HG03460 (cell line): ENCODE results near the gene EVX2.

Experiments used
- ATAC-seq: cut with Tn5 transposase; IDR thresholded peaks from one replicate; pipeline ENCODE4 v1.9.1; 2021; ENCODE audit not compliant: unreplicated experiment

The EVX2 gene

DNA sequence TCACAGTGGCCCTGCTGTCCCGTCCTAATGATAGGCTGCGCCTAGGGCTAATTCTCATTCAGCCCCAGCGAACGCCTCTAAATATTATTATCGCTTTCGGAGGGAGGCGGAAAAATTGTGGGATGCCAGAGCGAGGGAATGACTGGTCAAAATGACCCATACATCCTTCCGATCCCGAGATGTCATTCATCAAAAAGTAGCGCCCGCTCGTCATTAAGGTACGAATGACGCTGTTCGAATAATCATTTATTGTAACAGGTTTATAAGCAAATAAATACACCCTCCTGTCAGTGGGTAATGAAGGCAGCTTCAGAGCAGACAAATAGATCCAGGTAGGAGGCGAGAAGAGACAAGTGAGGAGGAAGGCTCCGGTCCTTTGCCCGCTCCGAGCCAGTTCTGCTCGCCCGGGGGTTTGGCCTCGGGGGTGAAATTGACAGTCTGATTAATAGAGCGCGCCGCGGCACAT, at the start of gene EVX2:
EVX2 (minus strand) TSS at position 167 of the 466 bp plus-strand sequence. CDS start 186 bp downstream, outside the sequence.
- ATAC-seq, result no peak

DNA sequence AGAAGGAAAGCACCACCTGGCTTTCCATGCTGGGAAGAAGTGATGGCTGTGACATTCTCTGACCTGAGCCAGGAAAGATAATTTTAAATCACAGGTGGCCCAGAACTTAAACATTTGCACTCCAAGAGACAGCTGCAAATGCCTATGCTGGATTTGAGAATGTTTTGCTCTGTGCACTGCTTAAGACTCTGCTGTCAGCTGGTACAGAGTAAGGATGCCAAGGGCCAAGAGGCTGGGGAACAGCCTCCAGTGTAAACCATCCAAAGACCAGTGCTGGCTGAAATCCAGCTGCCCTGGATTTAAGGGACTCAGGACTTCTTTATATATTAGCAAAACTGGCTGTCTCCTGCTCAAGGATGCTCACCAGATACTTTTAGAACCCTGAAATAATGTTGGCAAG, 49.6 kb upstream of the EVX2 start:
- ATAC-seq, result no peak

DNA sequence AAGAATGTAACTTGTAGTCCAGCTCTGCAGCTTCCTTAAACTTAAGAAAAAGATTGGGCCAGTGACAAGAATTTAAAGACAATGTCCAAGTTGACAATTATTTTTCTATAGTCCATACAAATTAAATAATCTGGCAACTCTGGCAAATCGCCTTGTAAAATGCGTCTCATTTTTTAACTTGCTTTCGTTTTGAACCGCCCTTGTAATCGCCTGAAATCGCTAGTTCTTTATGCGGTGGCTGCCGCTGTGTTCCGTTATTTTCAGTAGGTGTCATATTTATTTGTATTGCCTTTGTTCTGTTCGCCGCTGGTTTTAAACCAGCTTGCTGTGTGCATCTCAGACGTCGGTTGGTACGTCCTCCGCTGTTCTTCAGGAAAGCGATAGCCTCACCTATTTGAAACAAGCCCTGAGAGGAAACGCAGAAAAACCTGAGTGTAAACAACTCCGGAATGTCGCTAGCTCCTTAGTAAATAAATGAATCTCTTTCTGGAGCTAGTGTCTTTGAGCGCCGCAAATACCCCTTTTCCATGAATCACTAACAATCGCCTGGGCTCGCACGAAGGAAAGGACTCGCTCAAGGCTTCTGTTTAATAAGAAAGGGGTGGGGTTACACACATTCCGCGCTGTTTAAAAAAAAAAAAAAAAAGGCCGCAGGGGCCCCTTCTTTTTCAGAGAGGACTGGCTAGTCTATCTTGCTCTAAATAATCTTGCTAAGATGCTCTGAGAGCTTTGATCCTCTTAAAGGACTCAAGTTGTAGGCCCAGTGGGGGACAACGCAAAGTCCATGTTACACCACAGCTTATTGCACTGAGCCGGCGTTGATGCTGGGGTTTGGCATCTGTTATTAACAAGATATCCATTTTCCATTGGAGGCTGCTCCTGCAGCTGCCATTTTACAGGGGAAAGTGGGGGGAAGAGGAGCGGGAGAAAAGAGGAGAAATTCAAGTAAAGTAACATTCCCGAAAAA, 48.7 kb upstream of the EVX2 start:
- ATAC-seq, result no peak

DNA sequence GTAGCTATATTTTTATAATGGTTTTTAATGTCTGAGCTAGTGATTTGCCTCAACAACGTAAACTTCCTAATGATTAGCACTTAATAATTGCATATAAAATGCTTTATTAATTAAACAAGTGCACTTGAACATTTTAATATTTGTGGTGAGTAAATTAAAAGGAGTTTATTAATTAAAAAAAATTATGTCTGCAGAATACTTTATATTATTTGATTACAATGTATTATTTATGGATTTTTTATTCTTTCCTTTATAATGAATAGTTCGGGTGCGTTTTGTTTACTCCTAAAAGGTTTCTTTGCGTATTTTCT, 48.0 kb upstream of the EVX2 start:
- ATAC-seq, result no peak

DNA sequence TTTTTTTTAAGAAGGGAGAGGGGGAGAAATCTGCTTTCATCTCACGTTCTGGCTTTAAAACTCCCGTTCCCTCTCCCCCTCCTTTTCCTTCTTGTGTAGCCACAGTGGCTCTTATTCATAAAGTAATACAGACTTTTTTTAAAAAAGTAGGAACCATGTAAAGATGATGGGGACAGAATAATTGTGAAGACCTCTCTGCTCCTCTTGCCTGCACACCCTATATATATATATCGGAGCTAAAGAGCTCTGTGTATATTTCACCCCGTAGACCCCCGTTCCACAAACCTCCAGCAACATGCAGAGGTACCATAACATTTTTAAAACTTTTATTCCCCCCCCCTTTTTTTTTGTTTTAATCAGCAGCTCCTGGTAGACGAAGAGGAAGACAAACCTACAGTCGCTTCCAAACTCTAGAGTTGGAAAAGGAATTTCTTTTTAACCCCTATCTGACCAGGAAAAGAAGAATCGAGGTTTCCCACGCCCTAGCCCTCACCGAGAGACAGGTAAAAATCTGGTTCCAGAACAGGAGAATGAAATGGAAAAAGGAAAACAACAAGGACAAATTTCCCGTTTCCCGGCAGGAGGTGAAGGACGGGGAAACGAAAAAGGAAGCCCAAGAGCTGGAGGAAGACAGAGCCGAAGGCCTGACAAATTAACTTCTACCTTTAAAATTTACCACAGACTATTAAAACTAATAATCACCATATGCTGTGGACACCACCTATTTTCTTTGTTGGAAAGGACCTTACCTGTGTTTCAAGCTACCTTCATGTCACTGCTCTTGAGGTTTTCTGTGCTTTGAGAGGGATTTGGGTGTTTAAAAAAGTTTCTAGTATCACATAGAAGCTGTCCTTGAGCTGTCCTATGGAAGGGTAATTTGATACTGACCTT, 47.4 kb upstream of the EVX2 start:
- ATAC-seq, result no peak

DNA sequence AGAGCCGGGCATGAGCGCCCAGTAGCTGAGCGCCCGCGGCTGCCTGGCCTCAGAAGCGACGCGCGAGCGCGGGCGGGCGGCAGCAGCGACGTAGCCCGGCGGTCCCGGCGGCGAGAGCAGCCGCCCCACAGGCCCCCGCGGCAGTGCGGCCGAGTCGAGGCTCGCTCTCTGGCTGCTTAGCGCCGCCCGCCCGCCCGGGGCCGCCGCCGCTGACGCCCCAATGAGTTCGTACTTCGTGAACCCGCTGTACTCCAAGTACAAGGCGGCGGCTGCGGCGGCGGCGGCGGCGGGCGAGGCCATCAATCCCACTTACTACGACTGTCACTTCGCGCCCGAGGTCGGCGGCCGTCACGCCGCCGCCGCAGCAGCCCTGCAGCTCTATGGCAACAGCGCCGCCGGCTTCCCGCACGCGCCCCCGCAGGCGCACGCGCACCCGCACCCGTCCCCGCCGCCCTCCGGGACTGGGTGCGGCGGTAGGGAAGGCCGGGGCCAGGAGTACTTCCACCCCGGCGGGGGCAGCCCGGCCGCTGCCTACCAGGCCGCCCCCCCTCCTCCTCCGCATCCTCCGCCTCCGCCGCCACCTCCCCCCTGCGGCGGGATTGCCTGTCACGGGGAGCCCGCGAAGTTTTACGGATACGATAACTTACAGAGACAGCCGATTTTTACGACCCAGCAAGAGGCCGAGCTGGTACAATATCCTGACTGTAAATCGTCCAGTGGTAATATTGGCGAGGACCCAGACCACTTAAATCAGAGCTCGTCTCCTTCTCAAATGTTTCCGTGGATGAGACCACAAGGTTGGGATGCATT, 46.6 kb upstream of the EVX2 start:
- ATAC-seq, result no peak

DNA sequence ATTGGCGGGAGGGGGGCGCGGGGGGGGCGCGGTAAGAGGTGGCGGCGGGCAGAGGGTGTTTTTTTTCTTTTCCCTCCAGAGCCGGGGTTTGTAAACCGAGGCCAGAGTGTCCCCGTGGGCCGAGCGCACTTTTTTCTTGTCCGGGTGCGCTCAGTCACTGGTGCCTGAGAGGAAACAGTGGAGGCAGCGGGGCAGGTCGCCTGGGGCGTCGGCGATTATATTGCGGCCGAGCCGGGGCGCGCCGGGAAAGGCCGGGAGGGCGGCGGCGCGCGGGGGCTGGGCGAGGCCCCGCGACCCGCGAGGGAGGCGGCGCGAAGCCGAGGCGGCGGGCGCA, 46.0 kb upstream of the EVX2 start:
- ATAC-seq, result no peak

DNA sequence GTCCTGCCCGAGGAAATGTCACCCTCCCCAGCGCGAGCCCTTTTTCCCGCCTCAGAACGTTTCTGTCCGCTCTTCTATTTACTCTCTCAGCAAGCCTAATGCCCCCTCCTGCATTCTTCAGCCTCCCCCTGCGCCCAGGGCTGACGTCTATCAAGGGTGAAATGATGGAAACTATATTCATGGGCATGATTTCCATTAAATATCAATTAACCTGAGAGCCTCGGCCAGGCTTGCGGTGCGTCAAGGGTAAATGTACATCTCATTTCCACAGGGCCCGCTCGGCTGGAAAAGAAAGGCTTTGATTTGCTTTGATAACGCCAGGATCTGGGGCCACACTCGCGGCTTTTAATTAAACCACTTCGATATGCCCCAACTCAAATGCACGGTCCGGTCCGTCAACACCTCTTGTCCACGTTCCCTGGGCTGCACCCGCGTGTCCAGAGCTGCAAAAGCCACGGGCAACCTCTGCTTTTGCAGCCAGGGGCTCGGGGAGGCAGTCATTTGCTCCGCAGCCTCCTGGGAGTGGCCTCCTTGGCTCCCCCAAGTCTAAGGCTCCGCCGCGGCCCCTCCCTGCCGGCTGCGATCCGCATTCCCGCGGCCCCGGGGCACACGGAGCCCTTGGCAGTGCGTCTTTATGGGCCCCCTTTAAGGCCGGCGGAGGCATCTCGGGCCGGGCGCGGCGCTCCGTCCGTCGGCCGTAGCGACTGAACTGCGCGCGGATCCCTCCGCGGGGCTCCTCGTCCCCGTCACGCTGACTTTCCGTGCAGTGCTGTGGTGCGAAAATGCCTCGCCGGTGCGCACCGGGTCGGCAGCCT, 45.4 kb upstream of the EVX2 start, which contains the start of gene HOXD8:
HOXD8 (plus strand) TSS at position 724 of the 815 bp plus-strand sequence. CDS start 662 bp downstream, outside the sequence.
- ATAC-seq, result no peak

DNA sequence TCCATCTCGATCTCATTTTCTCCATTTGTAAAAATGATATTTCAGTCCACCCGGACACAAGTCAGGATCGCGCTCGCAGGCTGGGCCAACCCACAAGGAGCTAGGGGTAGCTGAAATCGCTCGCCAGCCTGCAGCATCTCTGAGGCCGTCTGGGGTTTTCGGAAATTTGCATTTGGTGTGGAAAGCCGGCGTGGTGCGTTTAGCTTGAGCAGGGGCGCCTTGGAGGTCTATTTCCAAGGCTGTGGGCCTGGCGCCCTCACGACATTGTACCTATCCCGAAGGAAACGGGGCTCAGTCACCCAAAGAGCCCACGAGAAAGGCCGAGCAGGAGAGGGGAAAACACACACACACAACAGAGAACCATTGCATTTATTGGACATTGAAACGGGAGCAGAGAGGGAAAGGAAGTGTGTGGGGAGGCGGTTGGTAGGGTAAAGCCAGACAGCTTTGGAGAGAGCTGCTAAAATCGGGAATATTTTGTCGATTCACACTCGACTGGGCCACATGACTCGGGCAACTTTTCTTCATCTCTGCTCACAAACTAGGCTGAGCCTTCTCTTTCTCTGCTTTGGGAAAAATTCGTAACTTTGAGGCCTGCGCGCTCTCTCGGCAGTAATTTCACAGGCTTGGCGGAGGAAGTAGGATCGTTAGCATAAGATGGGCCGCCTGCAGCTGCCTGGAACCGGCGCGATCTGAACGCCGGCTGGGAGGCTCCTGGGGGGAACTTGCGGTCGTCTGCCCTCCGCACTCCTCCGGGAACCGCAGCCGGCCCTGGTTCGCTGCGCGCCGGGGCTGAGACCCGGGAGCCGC, 44.6 kb upstream of the EVX2 start:
- ATAC-seq, result no peak

DNA sequence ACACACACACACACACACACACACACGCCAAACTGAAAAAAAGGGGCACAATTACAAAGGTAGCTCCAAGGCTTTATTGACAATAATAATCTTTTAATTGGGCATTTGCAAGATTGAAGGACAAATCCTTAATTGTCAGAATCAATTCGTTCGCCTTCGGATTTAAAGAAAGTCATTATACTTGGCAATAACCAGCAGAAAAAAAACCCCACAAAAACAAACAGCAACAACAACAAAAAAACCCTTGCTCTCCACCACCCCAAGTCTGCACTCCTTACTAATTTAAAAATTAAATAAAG, 44.0 kb upstream of the EVX2 start:
- no peak for ATAC-seq

DNA sequence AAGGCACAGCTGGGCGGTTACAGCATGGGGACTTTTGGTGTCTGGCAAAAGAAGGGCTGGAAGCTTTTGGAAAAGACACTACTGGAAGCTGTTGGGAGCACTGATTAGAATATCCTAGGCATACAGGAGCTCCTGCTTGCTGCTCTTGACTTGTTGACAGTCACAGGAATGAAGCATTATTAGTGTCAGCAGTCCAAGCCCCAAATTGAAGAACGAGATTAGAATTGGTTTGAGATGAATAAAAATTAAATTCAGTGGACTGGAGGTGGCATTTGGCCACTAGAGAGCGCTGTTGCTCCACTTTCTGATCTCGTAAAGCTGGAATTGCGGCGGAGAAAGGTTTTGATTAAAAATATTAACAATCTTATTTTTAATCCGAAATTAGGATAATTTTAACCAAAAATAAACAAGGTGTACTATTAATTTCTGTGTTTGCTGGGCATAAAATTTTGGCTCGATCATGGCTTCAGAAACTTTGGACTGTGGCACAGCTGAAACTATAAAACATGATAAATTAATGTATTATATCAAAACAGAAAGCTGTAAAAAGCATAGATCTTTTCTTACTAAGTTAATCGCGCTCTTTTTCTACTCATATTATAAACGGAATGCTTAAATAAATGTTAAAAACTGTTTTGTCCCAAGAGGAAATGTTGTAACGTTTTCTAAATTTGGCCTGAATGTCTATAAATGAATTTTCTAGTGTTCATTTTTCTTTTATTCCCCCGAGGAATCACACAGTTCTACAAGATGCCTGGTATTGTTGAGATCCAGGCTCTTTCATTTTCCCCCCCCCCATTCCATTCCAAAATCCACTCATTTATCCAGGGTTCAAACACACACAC, 43.4 kb upstream of the EVX2 start:
- no peak for ATAC-seq

DNA sequence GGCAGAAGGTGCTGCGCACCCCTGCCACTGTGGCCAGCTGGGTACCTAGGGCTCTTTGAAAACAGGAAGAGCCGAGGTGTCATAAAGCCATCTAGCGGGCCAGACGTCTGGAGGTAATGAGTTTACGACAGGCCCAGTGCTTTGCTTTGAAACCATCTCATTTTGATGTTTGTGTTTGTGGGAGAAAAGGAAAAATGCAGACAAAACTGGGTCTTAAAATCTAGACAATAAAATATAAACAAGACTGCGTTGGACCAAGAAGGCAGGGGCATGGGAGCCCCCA, 42.0 kb upstream of the EVX2 start:
- no peak for ATAC-seq

DNA sequence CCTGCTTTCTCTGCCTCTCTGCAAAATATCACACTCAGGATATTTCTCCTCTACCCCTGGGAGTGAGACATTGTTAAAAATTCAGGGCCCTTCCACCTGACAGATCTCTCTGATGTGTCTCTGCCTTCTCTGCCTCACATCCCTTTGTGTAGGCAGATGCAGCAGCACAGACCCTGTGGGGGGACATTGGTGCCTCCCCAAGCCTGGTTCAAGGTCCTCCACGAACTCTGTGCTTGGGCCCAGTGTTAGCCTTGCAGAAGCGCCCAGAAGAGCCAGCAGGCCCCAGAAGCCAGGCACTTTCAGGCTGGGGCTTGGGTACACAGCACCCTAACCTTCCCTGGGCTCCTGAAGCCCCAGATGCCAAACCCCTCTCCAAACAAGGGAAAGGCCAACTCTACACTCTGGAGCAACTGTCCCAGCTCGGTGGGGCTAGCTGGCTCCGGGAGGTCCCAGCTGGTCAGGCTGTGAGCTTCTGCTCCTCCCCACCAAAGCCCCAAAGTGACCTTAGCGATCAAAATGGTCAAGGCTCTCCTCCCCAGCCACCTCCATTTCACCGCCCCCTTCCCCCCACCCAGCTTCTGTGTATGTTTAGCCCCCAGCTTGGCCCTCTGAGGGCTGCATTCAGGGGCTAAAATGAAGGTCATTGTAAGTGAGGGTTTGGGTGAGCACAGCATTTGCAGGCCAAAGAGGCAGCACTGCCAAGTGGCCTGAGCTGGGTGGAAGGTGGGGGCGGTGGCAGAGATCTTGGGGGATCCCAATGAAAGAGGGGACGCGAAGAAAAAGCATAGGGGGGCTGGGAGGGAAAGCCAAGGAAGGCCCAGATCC, 41.4 kb upstream of the EVX2 start:
- ATAC-seq, result no peak

DNA sequence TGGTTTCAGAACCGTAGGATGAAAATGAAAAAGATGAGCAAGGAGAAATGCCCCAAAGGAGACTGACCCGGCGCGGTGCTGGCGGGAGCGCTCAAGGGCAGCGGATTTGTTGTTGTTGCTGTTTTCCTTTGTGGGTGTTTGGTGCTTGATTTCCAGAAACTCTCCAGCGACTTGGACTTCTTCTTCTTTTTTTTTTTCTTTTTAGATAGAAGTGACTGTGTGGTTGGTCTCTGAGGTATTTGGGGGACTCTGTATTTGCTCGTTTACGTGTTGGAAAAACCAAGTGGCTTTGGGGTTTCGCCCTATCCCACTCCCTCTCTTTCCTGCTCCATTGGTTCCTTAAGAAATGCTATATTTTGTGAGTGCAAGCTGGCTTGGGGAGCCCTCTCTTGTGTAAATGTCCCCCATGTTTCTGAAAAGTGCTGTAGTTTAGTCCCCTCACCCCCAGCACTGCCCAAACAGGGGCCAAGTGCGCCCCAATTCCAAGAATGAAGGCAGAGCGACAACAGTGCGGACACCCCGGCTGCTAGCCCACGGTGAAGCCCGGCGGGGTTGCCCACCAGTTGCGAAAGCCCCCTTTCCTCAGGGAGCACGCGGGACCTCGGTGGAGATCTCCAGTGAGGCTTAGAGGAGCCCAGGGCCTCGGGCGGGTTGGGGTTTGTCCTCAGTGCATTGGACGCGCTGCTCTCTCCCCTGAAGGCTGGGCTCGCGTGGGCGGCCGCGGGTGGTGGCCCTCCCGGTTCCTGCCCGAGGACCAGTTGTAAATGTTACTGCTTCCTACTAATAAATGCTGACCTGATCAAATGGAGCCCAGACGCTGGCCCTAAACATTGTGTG, 40.6 kb upstream of the EVX2 start:
- no peak for ATAC-seq

DNA sequence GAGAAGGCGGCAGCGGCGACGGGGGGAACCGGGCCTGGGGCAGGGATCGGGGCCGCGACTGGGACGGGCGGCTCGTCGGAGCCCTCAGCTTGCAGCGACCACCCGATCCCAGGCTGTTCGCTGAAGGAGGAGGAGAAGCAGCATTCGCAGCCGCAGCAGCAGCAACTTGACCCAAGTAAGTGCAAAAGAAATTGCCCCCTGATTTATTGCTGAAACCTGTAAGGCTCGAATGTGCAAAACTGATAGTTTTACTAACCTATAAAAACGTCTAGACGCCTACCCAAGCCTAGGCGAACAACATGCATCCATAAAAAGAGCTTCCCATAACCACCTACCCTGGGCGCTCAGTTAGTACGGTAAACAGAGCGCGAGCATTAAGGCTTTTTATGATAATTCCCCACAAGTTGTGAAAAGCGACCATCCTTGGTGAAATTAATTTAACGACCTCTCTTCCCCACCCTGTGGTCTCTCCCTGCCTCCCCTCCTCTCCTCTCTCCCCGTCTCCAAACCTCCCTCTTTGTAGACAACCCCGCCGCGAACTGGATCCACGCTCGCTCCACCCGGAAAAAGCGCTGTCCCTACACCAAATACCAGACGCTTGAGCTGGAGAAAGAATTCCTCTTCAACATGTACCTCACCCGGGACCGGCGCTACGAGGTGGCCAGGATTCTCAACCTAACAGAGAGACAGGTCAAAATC, 39.8 kb upstream of the EVX2 start:
- no peak for ATAC-seq

DNA sequence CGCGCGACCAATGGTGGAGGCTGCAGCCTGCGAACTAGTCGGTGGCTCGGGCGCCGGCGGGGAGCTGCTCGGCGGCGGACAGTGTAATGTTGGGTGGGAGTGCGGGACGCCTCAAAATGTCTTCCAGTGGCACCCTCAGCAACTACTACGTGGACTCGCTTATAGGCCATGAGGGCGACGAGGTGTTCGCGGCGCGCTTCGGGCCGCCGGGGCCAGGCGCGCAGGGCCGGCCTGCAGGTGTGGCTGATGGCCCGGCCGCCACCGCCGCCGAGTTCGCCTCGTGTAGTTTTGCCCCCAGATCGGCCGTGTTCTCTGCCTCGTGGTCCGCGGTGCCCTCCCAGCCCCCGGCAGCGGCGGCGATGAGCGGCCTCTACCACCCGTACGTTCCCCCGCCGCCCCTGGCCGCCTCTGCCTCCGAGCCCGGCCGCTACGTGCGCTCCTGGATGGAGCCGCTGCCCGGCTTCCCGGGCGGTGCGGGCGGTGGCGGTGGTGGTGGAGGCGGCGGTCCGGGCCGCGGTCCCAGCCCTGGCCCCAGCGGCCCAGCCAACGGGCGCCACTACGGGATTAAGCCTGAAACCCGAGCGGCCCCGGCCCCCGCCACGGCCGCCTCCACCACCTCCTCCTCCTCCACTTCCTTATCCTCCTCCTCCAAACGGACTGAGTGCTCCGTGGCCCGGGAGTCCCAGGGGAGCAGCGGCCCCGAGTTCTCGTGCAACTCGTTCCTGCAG, 39.1 kb upstream of the EVX2 start, which contains the start of gene HOXD9:
HOXD9 (plus strand) TSS at position 37 of the 728 bp plus-strand sequence; CDS start at position 87, 50 bp downstream.
- ATAC-seq, result no peak
